ENCODE results near the gene DCX. TPM values are rescaled to one million over a fixed set of nuclear protein-coding genes. Genes with fewer than 3 reads are reported as not detected.

Gene DCX
- total RNA-seq, 1 experiment from 2014 or later, result 0.13 TPM

GRCh38 chrX:111308039-111308438, 104.0 kb downstream of the DCX start:
- CTCF ChIA-PET, result no interaction called here
- in situ Hi-C loops (cut with HindIII; ENCODE audit: low pct_unique_long_range_greater_than_20kb, low sequenced_read_pairs), result no loop called here

GRCh38 chrX:111302284-111302683, 109.7 kb downstream of the DCX start:
- in situ Hi-C loops (cut with HindIII; ENCODE audit: low pct_unique_long_range_greater_than_20kb, low sequenced_read_pairs), result no loop called here
- no peaks in the 10 kb centered on the region for H3K4me1 ChIP-seq (ENCODE audit: control insufficient read depth, insufficient read depth, low read length)
- no peaks in the 10 kb centered on the region for H3K36me3 ChIP-seq (ENCODE audit: control insufficient read depth, insufficient read depth, low read length)
- TF ChIP-seq REST (IDR thresholded peaks at IDR 0.05; ENCODE audit: insufficient read depth in 1 of 2, low read depth in 2 of 2, low read length in 1 of 2) (no peak), CTCF (IDR thresholded peaks at IDR 0.05) (no peak), TCF7L2 (IDR thresholded peaks at IDR 0.05; ENCODE audit: low read depth, low read length) (no peak), POLR2AphosphoS5 (IDR thresholded peaks at IDR 0.05; ENCODE audit: low read depth, low read length) (no peak), SIN3A (IDR thresholded peaks at IDR 0.05; ENCODE audit: borderline replicate concordance, insufficient read depth, low read depth, low read length) (no peak)
- H3K9me3 ChIP-seq (ENCODE audit: control insufficient read depth, insufficient read depth, low read depth, low read length), result no peaks in the 10 kb centered on the region
- ChIA-PET POLR2A (no interaction called here), CTCF (no interaction called here)
- no TSS peak for BruUV-seq (replicated peaks)
- no peak overlapping the region for H3K27ac ChIP-seq (ENCODE audit: low read length)
- no peak for ATAC-seq
- no peaks in the 10 kb centered on the region for H3K27me3 ChIP-seq (ENCODE audit: control insufficient read depth, insufficient read depth, low read length)
- DNase-seq (ENCODE audit: low read depth, low spot score), result no peak
- intact Hi-C loops (cut with micrococcal nuclease; ENCODE audit: unreplicated experiment), result no loop called here
- no peak overlapping the region for H3K4me3 ChIP-seq (ENCODE audit: low read depth in 2 of 2, low read length in 2 of 2)

More at GRCh38 chrX:111308039-111308438, 104.0 kb downstream of the DCX start:
- POLR2A ChIA-PET, result no interaction called here
- TF ChIP-seq TCF7L2 (IDR thresholded peaks at IDR 0.05; ENCODE audit: low read depth, low read length) (no peak), CTCF (IDR thresholded peaks at IDR 0.05) (no peak), SIN3A (IDR thresholded peaks at IDR 0.05; ENCODE audit: borderline replicate concordance, insufficient read depth, low read depth, low read length) (no peak), REST (IDR thresholded peaks at IDR 0.05; ENCODE audit: insufficient read depth in 1 of 2, low read depth in 2 of 2, low read length in 1 of 2) (no peak), POLR2AphosphoS5 (IDR thresholded peaks at IDR 0.05; ENCODE audit: low read depth, low read length) (no peak)
- Histone ChIP-seq H3K27me3 (ENCODE audit: control insufficient read depth, insufficient read depth, low read length) (no peaks in the 10 kb centered on the region), H3K9me3 (ENCODE audit: control insufficient read depth, insufficient read depth, low read depth, low read length) (no peaks in the 10 kb centered on the region), H3K36me3 (ENCODE audit: control insufficient read depth, insufficient read depth, low read length) (no peaks in the 10 kb centered on the region), H3K4me1 (ENCODE audit: control insufficient read depth, insufficient read depth, low read length) (no peaks in the 10 kb centered on the region), H3K4me3 (ENCODE audit: low read depth in 2 of 2, low read length in 2 of 2) (no peak overlapping the region), H3K27ac (ENCODE audit: low read length) (no peak overlapping the region)
- BruUV-seq (replicated peaks), result no TSS peak
- no peak for ATAC-seq
- DNase-seq (ENCODE audit: low read depth, low spot score), result no peak
- intact Hi-C loops (cut with micrococcal nuclease; ENCODE audit: unreplicated experiment), result no loop called here

Measured in Panc1 (cell line).